H1 (cell line): ENCODE data around the gene CKMT1A. TPM values are rescaled to one million over a fixed set of nuclear protein-coding genes. Genes with fewer than 3 reads are reported as not detected.
"Not testable (repeated sequence)": the region's sequence is repeated elsewhere in the genome, so short reads cannot be mapped to it uniquely, and the experiment has no call there.

ENCODE experiments used
- CTCF ChIA-PET: fragments of 300-600 bp; sonication (Branson Sonifier 250); formaldehyde crosslinking; loops from one replicate; lab custom pipeline; 2021; ENCODE audit not compliant: partially characterized antibody; lab: Charles Lee
- POLR2A ChIA-PET: fragments of 300-600 bp; sonication (Branson Sonifier 250); formaldehyde crosslinking; loops from one replicate; lab custom pipeline; 2021; ENCODE audit warnings: inconsistent platforms; ENCODE audit not compliant: partially characterized antibody; lab: Charles Lee
- DNase-seq, 2 experiments: peaks; one replicate each; pipeline versions ENCODE4 v3.0.0 to v3.0.0-alpha.2; 2010 to 2022; ENCODE audit warnings: low spot score in 2 of 2, low read depth in 1 of 2, mixed read lengths in 1 of 2
- FAIRE-seq: peaks from 2 replicates; lab custom pipeline; 2011; peaks lifted over from hg19 to GRCh38; lab: Jason Lieb, UNC
- H2AFZ ChIP-seq: 2 replicates; pipeline ENCODE4 v1.8.1; 2012; ENCODE audit warnings: low read length, inconsistent platforms
- H2AK5ac ChIP-seq: 2 replicates; pipeline ENCODE4 v1.6.1; 2013; ENCODE audit warnings: low read depth, low read length
- H2BK120ac ChIP-seq: replicated peaks from 2 replicates; pipeline ENCODE3; 2013; ENCODE audit warnings: low read depth, low read length, inconsistent platforms
- H2BK12ac ChIP-seq: 2 replicates; pipeline ENCODE4 v1.6.1; 2013; ENCODE audit warnings: low read depth, low read length
- H2BK15ac ChIP-seq: 2 replicates; pipeline ENCODE4 v1.6.1; 2013; ENCODE audit warnings: low read length
- H2BK20ac ChIP-seq: 2 replicates; pipeline ENCODE4 v1.6.1; 2013; ENCODE audit warnings: low read length
- H2BK5ac ChIP-seq: 2 replicates; pipeline ENCODE4 v1.6.1; 2013; ENCODE audit warnings: low read depth, low read length
- H3K14ac ChIP-seq: 2 replicates; pipeline ENCODE4 v1.6.1; 2013; ENCODE audit warnings: inconsistent platforms; ENCODE audit not compliant: insufficient read length
- H3K18ac ChIP-seq: 2 replicates; pipeline ENCODE4 v1.6.1; 2013; ENCODE audit warnings: low read length; ENCODE audit errors: extremely low read depth
- H3K23ac ChIP-seq: 2 replicates; pipeline ENCODE4 v1.6.1; 2013; ENCODE audit warnings: inconsistent platforms; ENCODE audit not compliant: insufficient read length
- H3K23me2 ChIP-seq: 2 replicates; pipeline ENCODE4 v1.6.1; 2013; ENCODE audit warnings: low read depth, low read length
- H3K27ac ChIP-seq: 2 replicates; pipeline ENCODE4 v1.6.1; 2011; ENCODE audit warnings: low read depth, low read length, inconsistent platforms
- H3K27me3 ChIP-seq, 4 experiments: replicated peaks in 1 of 4; 1 replicate in 1 of 4; 2 replicates in 3 of 4; pipeline versions ENCODE4 v1.6.1 to v1.8.1; 2011 to 2013; ENCODE audit warnings: low read length in 3 of 4, mild to moderate bottlenecking in 3 of 4, inconsistent platforms in 2 of 4, mixed read lengths in 2 of 4, moderate library complexity in 1 of 4; ENCODE audit not compliant: control insufficient read depth in 3 of 4, insufficient read depth in 3 of 4; ENCODE audit errors: extremely low read depth in 1 of 4
- H3K36me3 ChIP-seq, 4 experiments: 2 replicates each; pipeline versions ENCODE4 v1.6.1 to v1.8.1; 2011 to 2013; ENCODE audit warnings: mild to moderate bottlenecking in 4 of 4, low read length in 3 of 4, moderate library complexity in 2 of 4, control low read depth in 1 of 4, inconsistent platforms in 1 of 4; ENCODE audit not compliant: insufficient read depth in 4 of 4, control insufficient read depth in 2 of 4
- H3K4ac ChIP-seq: replicated peaks from 2 replicates; pipeline ENCODE3; 2013; ENCODE audit warnings: low read length, low read depth, mixed read lengths, inconsistent platforms; ENCODE audit not compliant: insufficient read length
- H3K4me1 ChIP-seq, 4 experiments: replicated peaks in 1 of 4; 1 replicate in 1 of 4; 2 replicates in 3 of 4; pipeline versions ENCODE4 v1.6.1 to v1.8.1; 2011 to 2013; ENCODE audit warnings: low read length in 3 of 4, inconsistent platforms in 2 of 4, mixed read lengths in 1 of 4; ENCODE audit not compliant: insufficient read depth in 4 of 4, control insufficient read depth in 3 of 4
- H3K4me2 ChIP-seq, 2 experiments: 2 replicates each; pipeline versions ENCODE4 v1.6.1 to v1.8.1; 2011 to 2013; ENCODE audit warnings: low read depth in 2 of 2, low read length in 2 of 2, control low read depth in 1 of 2, inconsistent platforms in 1 of 2, mild to moderate bottlenecking in 1 of 2; ENCODE audit not compliant: insufficient read depth in 1 of 2
- H3K4me3 ChIP-seq, 4 experiments: fragments of 200-600, 300-600 bp in 1 of 4; sonication (generic), shearing (Covaris generic), sonication (Bioruptor Twin) in 1 of 4; 2 replicates each; pipeline versions ENCODE4 v1.5.1 to v1.8.1; 2011 to 2016; ENCODE audit warnings: low read length in 4 of 4, low read depth in 3 of 4, control low read depth in 2 of 4, inconsistent platforms in 2 of 4, mild to moderate bottlenecking in 2 of 4, mixed read lengths in 1 of 4, moderate library complexity in 1 of 4; ENCODE audit not compliant: insufficient read depth in 2 of 4; ENCODE audit errors: extremely low read depth in 1 of 4
- H3K56ac ChIP-seq: replicated peaks from 2 replicates; pipeline ENCODE3; 2013; ENCODE audit warnings: low read depth, mild to moderate bottlenecking, mixed read lengths, low read length, inconsistent platforms; ENCODE audit not compliant: insufficient read length
- H3K79me1 ChIP-seq: 2 replicates; pipeline ENCODE4 v1.6.1; 2013; ENCODE audit warnings: low read depth, low read length, control low read depth
- H3K79me2 ChIP-seq, 2 experiments: 2 replicates each; pipeline versions ENCODE4 v1.6.1 to v1.8.1; 2012 to 2013; ENCODE audit warnings: low read length in 2 of 2, mild to moderate bottlenecking in 2 of 2, inconsistent platforms in 1 of 2; ENCODE audit not compliant: insufficient read depth in 2 of 2, control insufficient read depth in 1 of 2
- H3K9ac ChIP-seq, 4 experiments: replicated peaks in 1 of 4; 1 replicate in 1 of 4; 2 replicates in 3 of 4; pipeline versions ENCODE4 v1.6.1 to v1.8.1; 2011 to 2013; ENCODE audit warnings: low read depth in 3 of 4, low read length in 3 of 4, control low read depth in 2 of 4, mild to moderate bottlenecking in 2 of 4, moderate library complexity in 2 of 4, inconsistent platforms in 1 of 4; ENCODE audit errors: extremely low read depth in 1 of 4
- H3K9me3 ChIP-seq, 2 experiments: 2 replicates each; pipeline versions ENCODE4 v1.6.1 to v1.8.1; 2012 to 2013; ENCODE audit warnings: mild to moderate bottlenecking in 2 of 2, moderate library complexity in 2 of 2, control low read depth in 1 of 2, inconsistent platforms in 1 of 2, low read depth in 1 of 2, low read length in 1 of 2, mixed read lengths in 1 of 2; ENCODE audit not compliant: insufficient read depth in 2 of 2
- H4K20me1 ChIP-seq, 2 experiments: replicated peaks in 1 of 2; 2 replicates each; pipeline versions ENCODE3 to v1.8.1; 2011 to 2013; ENCODE audit warnings: inconsistent platforms in 2 of 2, low read length in 2 of 2, mild to moderate bottlenecking in 1 of 2; ENCODE audit not compliant: insufficient read depth in 2 of 2, control insufficient read depth in 1 of 2
- H4K5ac ChIP-seq: 2 replicates; pipeline ENCODE4 v1.6.1; 2013; ENCODE audit warnings: low read length, low read depth, mixed read lengths, inconsistent platforms; ENCODE audit not compliant: insufficient read length
- H4K8ac ChIP-seq: 2 replicates; pipeline ENCODE4 v1.8.0; 2013; ENCODE audit warnings: mild to moderate bottlenecking, moderate library complexity, low read length, inconsistent platforms; ENCODE audit not compliant: insufficient read depth; ENCODE audit errors: extremely low read depth
- H4K91ac ChIP-seq: replicated peaks from 2 replicates; pipeline ENCODE3; 2013; ENCODE audit warnings: low read length, mixed read lengths, inconsistent platforms; ENCODE audit not compliant: insufficient read length
- WGBS, 2 experiments: shearing (Covaris generic) in 1 of 2; methylation state at CpG; one replicate each; pipeline versions ENCODE4 v1.1.6 to v1.1.7; 2013 to 2015; ENCODE audit warnings: low lambda C conversion rate in 2 of 2, mixed read lengths in 2 of 2, inconsistent platforms in 1 of 2, low coverage in 1 of 2, missing lambda C conversion rate in 1 of 2; ENCODE audit not compliant: insufficient replicate concordance in 2 of 2, insufficient coverage in 1 of 2, insufficient read length in 1 of 2; ENCODE audit errors: extremely low coverage in 1 of 2, missing lambda C conversion rate in 1 of 2; 5-methylcytosine and 5-hydroxymethylcytosine counted together
- polyA plus RNA-seq, 7 experiments: library from polyadenylated mRNA; depleted of rRNA in 3 of 7; stranded (reverse) in 5 of 7; unstranded in 2 of 7; fragments of >200 nt in 5 of 7; fragments of 200-250 nt in 2 of 7; gene quantifications; 1 replicate in 5 of 7; 2 replicates in 1 of 7; 4 replicates in 1 of 7; pipeline versions ENCODE4 v1.2.1 to v1.2.3, GENCODE V29; 2011 to 2013; ENCODE audit warnings: missing spikeins in 2 of 7, mixed read lengths in 2 of 7
- total RNA-seq: library from RNA; stranded (reverse); fragmentation: NEBNext Ultra II Directional; extraction: Animal tissue kit (Norgen Biotek cat#: 25700); gene quantifications from 2 replicates; pipeline ENCODE4 v1.2.1, GENCODE V29; 2021

The CKMT1A gene
- total and polyA plus RNA-seq, 2 of the 8 experiments (the other 6 are each of a cell fraction or from before 2014, with no cell fraction given) = 35.0 to 38.9 TPM

GRCh38 chr15:43710431-43711131 is 16.9 kb downstream of the CKMT1A start:
- H2BK12ac ChIP-seq, H3K14ac ChIP-seq, H3K56ac ChIP-seq, H2BK15ac ChIP-seq, H3K27me3 ChIP-seq, H3K9ac ChIP-seq, H4K5ac ChIP-seq, H3K4me3 ChIP-seq, H3K4ac ChIP-seq, CTCF ChIA-PET, H2AFZ ChIP-seq, H3K4me2 ChIP-seq, H3K79me2 ChIP-seq, H3K18ac ChIP-seq, H4K8ac ChIP-seq, H3K23ac ChIP-seq, DNase-seq, H2BK120ac ChIP-seq, H4K20me1 ChIP-seq, H3K23me2 ChIP-seq, H3K9me3 ChIP-seq, H3K79me1 ChIP-seq, H3K4me1 ChIP-seq, FAIRE-seq, H2BK20ac ChIP-seq, H3K27ac ChIP-seq, H2BK5ac ChIP-seq, H2AK5ac ChIP-seq, H4K91ac ChIP-seq, H3K36me3 ChIP-seq, POLR2A ChIA-PET: not testable (repeated sequence)
- 100% methylated on average over 1 of the region's 12 CpGs; no CpG with 5 or more reads in 1 of the 2 experiments for WGBS, 2 experiments
